Activated naive CD8-positive, alpha-beta T cell treated with anti-CD3 and anti-CD28 coated beads, Interleukin-2, amount 50 U/mL, for 24 hours (primary cell): ENCODE measurements around the gene SMAD7.

Experiments used
- ATAC-seq: fragments of 150-1000 bp; cut with Tn5 transposase; one replicate; pipeline ENCODE4 v1.10.0; 2021
- DNase-seq: peaks from one replicate; pipeline ENCODE4 v3.0.0; 2021
- H3K27ac Mint-ChIP-seq: one replicate; pipeline ENCODE4 v1.8.0; 2021; ENCODE audit warnings: mild to moderate bottlenecking, mixed read lengths
- H3K27me3 Mint-ChIP-seq: one replicate; pipeline ENCODE4 v1.8.0; 2021; ENCODE audit warnings: mixed read lengths
- H3K36me3 Mint-ChIP-seq: one replicate; pipeline ENCODE4 v1.8.0; 2021; ENCODE audit warnings: low read depth, mixed read lengths
- H3K4me1 Mint-ChIP-seq: one replicate; pipeline ENCODE4 v1.8.0; 2021; ENCODE audit warnings: mixed read lengths
- H3K4me3 Mint-ChIP-seq: one replicate; pipeline ENCODE4 v1.8.0; 2021; ENCODE audit warnings: mild to moderate bottlenecking, moderate library complexity, mixed read lengths
- H3K9me3 Mint-ChIP-seq: one replicate; pipeline ENCODE4 v1.8.0; 2021; ENCODE audit warnings: mixed read lengths

Gene SMAD7

GRCh38 chr18:48990481-48991318 lies 39.9 kb upstream of the SMAD7 start:
- ATAC-seq = peak; percentile 22
- H3K27me3 Mint-ChIP-seq = peaks cover 2% of the 10 kb centered on the region
- peaks cover 2% of the 10 kb centered on the region for H3K4me1 Mint-ChIP-seq

GRCh38 chr18:48989304-48990303 lies 38.8 kb upstream of the SMAD7 start:
- H3K4me1 Mint-ChIP-seq = peaks cover 2% of the 10 kb centered on the region
- no peak for DNase-seq
- H3K27ac Mint-ChIP-seq = no peak overlapping the region
- H3K36me3 Mint-ChIP-seq = no peaks in the 10 kb centered on the region
- peaks cover 2% of the 10 kb centered on the region for H3K27me3 Mint-ChIP-seq
- H3K9me3 Mint-ChIP-seq = no peaks in the 10 kb centered on the region
- no peak for ATAC-seq
- H3K4me3 Mint-ChIP-seq = no peak overlapping the region

More at GRCh38 chr18:48990481-48991318, 39.9 kb upstream of the SMAD7 start:
- Mint-ChIP-seq H3K9me3 (no peaks in the 10 kb centered on the region), H3K4me3 (no peak overlapping the region), H3K36me3 (no peaks in the 10 kb centered on the region), H3K27ac (no peak overlapping the region)
- no peak for DNase-seq

GRCh38 chr18:48988508-48989303 lies 37.9 kb upstream of the SMAD7 start:
- no peak for ATAC-seq
- Mint-ChIP-seq H3K4me1 (peaks cover 2% of the 10 kb centered on the region), H3K9me3 (no peaks in the 10 kb centered on the region), H3K27ac (no peak overlapping the region), H3K4me3 (no peak overlapping the region), H3K36me3 (no peaks in the 10 kb centered on the region), H3K27me3 (peaks cover 2% of the 10 kb centered on the region)
- DNase-seq = no peak

GRCh38 chr18:48987821-48988220 lies 37.1 kb upstream of the SMAD7 start:
- Mint-ChIP-seq H3K27ac (no peak overlapping the region), H3K4me3 (no peak overlapping the region), H3K36me3 (no peaks in the 10 kb centered on the region), H3K27me3 (no peaks in the 10 kb centered on the region), H3K4me1 (no peaks in the 10 kb centered on the region), H3K9me3 (no peaks in the 10 kb centered on the region)
- DNase-seq = no peak
- no peak for ATAC-seq

GRCh38 chr18:48986851-48987761 lies 36.3 kb upstream of the SMAD7 start:
- peaks cover 3% of the 10 kb centered on the region for H3K27me3 Mint-ChIP-seq
- H3K27ac Mint-ChIP-seq = no peak overlapping the region
- peaks cover 3% of the 10 kb centered on the region for H3K4me1 Mint-ChIP-seq
- no peak overlapping the region for H3K4me3 Mint-ChIP-seq
- no peaks in the 10 kb centered on the region for H3K9me3 Mint-ChIP-seq
- DNase-seq (no peak), ATAC-seq (no peak)
- H3K36me3 Mint-ChIP-seq = no peaks in the 10 kb centered on the region

- Mint-ChIP-seq H3K4me3 (no peak overlapping the region), H3K9me3 (no peaks in the 10 kb centered on the region), H3K27me3 (peaks cover 12% of the 10 kb centered on the region), H3K27ac (no peak overlapping the region), H3K36me3 (no peaks in the 10 kb centered on the region), H3K4me1 (peaks cover 4% of the 10 kb centered on the region)
- ATAC-seq = no peak
- DNase-seq = no peak
These were observed 34.4 kb upstream of the SMAD7 start for GRCh38 chr18:48985161-48985560.

- Mint-ChIP-seq H3K27me3 (peaks cover 21% of the 10 kb centered on the region), H3K4me3 (no peak overlapping the region), H3K4me1 (peaks cover 13% of the 10 kb centered on the region), H3K36me3 (no peaks in the 10 kb centered on the region), H3K27ac (no peak overlapping the region), H3K9me3 (no peaks in the 10 kb centered on the region)
- DNase-seq (no peak), ATAC-seq (no peak)
These were observed 33.1 kb upstream of the SMAD7 start for GRCh38 chr18:48983793-48984437.

GRCh38 chr18:48982266-48982665 lies 31.5 kb upstream of the SMAD7 start:
- no peak for ATAC-seq
- Mint-ChIP-seq H3K36me3 (no peaks in the 10 kb centered on the region), H3K9me3 (no peaks in the 10 kb centered on the region), H3K4me1 (peaks cover 13% of the 10 kb centered on the region), H3K4me3 (no peak overlapping the region), H3K27me3 (peaks cover 31% of the 10 kb centered on the region), H3K27ac (no peak overlapping the region)
- no peak for DNase-seq

- Mint-ChIP-seq H3K4me3 (no peak overlapping the region), H3K27ac (no peak overlapping the region), H3K9me3 (no peaks in the 10 kb centered on the region), H3K36me3 (no peaks in the 10 kb centered on the region), H3K27me3 (peaks cover 41% of the 10 kb centered on the region), H3K4me1 (peaks cover 21% of the 10 kb centered on the region)
- ATAC-seq (no peak), DNase-seq (no peak)
These were observed 29.5 kb upstream of the SMAD7 start for GRCh38 chr18:48979944-48980890.

- H3K9me3 Mint-ChIP-seq = no peaks in the 10 kb centered on the region
- DNase-seq (no peak), ATAC-seq (no peak)
- no peak overlapping the region for H3K4me3 Mint-ChIP-seq
- peaks cover 25% of the 10 kb centered on the region for H3K4me1 Mint-ChIP-seq
- no peaks in the 10 kb centered on the region for H3K36me3 Mint-ChIP-seq
- peaks cover 48% of the 10 kb centered on the region for H3K27me3 Mint-ChIP-seq
- H3K27ac Mint-ChIP-seq = no peak overlapping the region
These were observed 27.1 kb upstream of the SMAD7 start for GRCh38 chr18:48977914-48978313.

GRCh38 chr18:48975817-48976649 lies 25.3 kb upstream of the SMAD7 start:
- Mint-ChIP-seq H3K27me3 (peaks cover 35% of the 10 kb centered on the region), H3K36me3 (no peaks in the 10 kb centered on the region), H3K9me3 (no peaks in the 10 kb centered on the region), H3K4me3 (peak overlapping the region; percentile 69), H3K4me1 (peaks cover 22% of the 10 kb centered on the region), H3K27ac (no peak overlapping the region)
- DNase-seq (peak; percentile 63), ATAC-seq (peak; percentile 74)
